Measurements from ENCODE around the gene SLC23A1.
A peak's percentile ranks its signal among the peaks of the same experiment; 100 is the strongest.

The SLC23A1 gene

DNA sequence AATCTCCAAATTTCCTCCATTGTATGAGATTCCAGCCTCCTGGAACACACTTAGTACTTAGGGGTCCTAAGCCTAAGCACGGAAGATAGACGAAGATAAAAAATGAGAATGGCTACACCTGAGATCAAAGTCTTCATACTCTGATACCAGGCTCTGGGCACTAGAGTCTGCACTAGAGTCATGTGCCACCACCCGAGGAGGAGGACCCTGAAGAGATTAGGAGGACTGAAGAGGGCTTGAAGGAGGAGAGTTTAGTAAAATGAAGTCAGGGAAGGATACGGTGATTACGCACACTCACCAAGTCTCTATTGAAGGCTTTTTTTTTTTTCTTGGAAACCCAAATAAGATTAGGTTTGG is 21.4 kb upstream of the SLC23A1 start:
- Histone ChIP-seq H3K4me2 (peak overlapping the region; percentile 67), H3K4me1 (ENCODE audit: low read depth, poor library complexity, severe bottlenecking) (peaks cover 20% of the 10 kb centered on the region), H3K79me2 (ENCODE audit: insufficient read depth, low read depth) (no peaks in the 10 kb centered on the region), H3K36me3 (ENCODE audit: insufficient read depth) (no peaks in the 10 kb centered on the region), H3K27ac (peak overlapping the region; percentile 75), H3K27me3 (ENCODE audit: insufficient read depth, low read depth) (no peaks in the 10 kb centered on the region), H2AFZ (ENCODE audit: low read depth) (peak overlapping the region; percentile 77), H3K4me3 (IDR thresholded peaks at IDR 0.05; ENCODE audit: insufficient read depth, low read depth, low read length) (no peak overlapping the region), H3K9ac (peak overlapping the region; percentile 56; the same call in 1 of the 2 replicates), H4K20me1 (ENCODE audit: insufficient read depth) (no peaks in the 10 kb centered on the region)
- TF ChIP-seq, protein P1, sequence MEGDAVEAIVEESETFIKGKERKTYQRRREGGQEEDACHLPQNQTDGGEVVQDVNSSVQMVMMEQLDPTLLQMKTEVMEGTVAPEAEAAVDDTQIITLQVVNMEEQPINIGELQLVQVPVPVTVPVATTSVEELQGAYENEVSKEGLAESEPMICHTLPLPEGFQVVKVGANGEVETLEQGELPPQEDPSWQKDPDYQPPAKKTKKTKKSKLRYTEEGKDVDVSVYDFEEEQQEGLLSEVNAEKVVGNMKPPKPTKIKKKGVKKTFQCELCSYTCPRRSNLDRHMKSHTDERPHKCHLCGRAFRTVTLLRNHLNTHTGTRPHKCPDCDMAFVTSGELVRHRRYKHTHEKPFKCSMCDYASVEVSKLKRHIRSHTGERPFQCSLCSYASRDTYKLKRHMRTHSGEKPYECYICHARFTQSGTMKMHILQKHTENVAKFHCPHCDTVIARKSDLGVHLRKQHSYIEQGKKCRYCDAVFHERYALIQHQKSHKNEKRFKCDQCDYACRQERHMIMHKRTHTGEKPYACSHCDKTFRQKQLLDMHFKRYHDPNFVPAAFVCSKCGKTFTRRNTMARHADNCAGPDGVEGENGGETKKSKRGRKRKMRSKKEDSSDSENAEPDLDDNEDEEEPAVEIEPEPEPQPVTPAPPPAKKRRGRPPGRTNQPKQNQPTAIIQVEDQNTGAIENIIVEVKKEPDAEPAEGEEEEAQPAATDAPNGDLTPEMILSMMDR (conservative IDR thresholded peaks at IDR 0.05; ENCODE audit: low read depth, low read length), result no peak

DNA sequence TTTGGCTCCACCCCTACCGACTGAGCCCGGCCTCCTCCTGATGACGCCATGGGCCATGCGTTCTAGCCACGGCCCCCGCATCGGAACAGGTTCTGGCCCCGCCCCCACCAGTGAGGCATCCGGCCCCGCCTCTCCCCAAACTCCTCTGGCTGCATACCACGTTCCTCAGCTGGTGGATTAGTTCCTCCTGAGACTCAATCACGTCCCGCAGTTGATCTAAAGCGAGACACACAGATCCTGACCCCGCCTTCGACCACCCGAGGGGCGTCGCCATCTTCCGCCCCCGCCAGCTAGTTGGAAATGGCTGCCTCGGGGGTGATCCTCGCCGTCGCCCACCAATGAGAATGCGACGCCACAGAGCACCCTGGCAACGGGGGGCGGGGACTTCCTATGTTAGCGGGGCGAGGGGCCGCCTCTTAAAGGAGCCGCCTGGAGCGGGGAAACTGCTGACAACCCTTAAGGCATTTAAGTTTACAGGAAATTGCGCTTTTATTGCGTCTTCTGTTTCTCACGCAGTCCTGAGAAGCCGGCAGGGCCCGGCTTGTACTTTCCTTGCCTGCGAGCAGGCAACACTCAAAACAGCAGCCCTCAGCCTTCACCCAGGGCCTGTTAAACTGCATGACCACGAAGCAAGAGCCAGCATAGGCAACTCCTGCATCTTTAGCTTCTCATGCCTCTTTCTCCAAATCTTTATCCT is 20.8 kb upstream of the SLC23A1 start, which contains the start of gene SPATA24:
Gene SPATA24 (minus strand): TSS at position 303 of the 697 bp plus-strand sequence. CDS start 29 bp downstream, at position 274.
- Histone ChIP-seq H3K36me3 (ENCODE audit: insufficient read depth) (no peaks in the 10 kb centered on the region), H3K4me3 (IDR thresholded peaks at IDR 0.05; ENCODE audit: insufficient read depth, low read depth, low read length) (no peak within 1 kb of the TSS), H3K79me2 (ENCODE audit: insufficient read depth, low read depth) (no peaks in the 10 kb centered on the region), H3K4me1 (ENCODE audit: low read depth, poor library complexity, severe bottlenecking) (peaks cover 24% of the 10 kb centered on the region), H3K4me2 (peak within 1 kb of the TSS; percentile 73), H2AFZ (ENCODE audit: low read depth) (peak within 1 kb of the TSS; percentile 77), H3K27ac (peak within 1 kb of the TSS; percentile 75), H3K9ac (peak within 1 kb of the TSS; percentile 56), H3K27me3 (ENCODE audit: insufficient read depth, low read depth) (no peaks in the 10 kb centered on the region), H4K20me1 (ENCODE audit: insufficient read depth) (no peaks in the 10 kb centered on the region)
- TF ChIP-seq, protein P1 (conservative IDR thresholded peaks at IDR 0.05; ENCODE audit: low read depth, low read length), result no peak

DNA sequence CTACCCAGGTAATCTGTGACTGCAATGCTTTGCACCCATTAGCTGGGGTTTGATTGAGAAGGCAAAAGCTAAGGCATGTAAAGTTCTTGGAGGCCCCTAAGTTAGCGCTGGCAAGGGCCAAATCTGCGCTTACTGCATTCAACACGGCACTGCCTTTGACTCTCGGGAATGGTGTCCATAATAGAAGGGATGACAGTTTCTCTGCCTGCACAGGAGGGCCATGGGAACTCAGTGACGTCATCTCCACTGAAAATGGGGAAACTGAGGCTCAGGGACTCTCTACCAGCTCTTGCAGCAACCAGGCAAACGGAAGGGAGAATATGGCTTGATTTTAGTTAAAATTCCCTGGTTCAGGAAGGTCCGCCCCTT is 20.3 kb upstream of the SLC23A1 start:
- no peaks in the 10 kb centered on the region for H3K27me3 ChIP-seq (ENCODE audit: insufficient read depth, low read depth)
- H3K4me2 ChIP-seq, result peak overlapping the region; percentile 73
- H3K36me3 ChIP-seq (ENCODE audit: insufficient read depth), result no peaks in the 10 kb centered on the region
- H2AFZ ChIP-seq (ENCODE audit: low read depth), result peak overlapping the region; percentile 77; the same call in 1 of the 2 replicates
- H4K20me1 ChIP-seq (ENCODE audit: insufficient read depth), result no peaks in the 10 kb centered on the region
- H3K4me1 ChIP-seq (ENCODE audit: low read depth, poor library complexity, severe bottlenecking), result peaks cover 24% of the 10 kb centered on the region
- H3K9ac ChIP-seq, result peak overlapping the region; percentile 56; the same call in 1 of the 2 replicates
- TF ChIP-seq, protein P1 (conservative IDR thresholded peaks at IDR 0.05; ENCODE audit: low read depth, low read length), result no peak
- H3K27ac ChIP-seq, result peak overlapping the region; percentile 75
- H3K79me2 ChIP-seq (ENCODE audit: insufficient read depth, low read depth), result no peaks in the 10 kb centered on the region
- H3K4me3 ChIP-seq (IDR thresholded peaks at IDR 0.05; ENCODE audit: insufficient read depth, low read depth, low read length), result no peak overlapping the region

DNA sequence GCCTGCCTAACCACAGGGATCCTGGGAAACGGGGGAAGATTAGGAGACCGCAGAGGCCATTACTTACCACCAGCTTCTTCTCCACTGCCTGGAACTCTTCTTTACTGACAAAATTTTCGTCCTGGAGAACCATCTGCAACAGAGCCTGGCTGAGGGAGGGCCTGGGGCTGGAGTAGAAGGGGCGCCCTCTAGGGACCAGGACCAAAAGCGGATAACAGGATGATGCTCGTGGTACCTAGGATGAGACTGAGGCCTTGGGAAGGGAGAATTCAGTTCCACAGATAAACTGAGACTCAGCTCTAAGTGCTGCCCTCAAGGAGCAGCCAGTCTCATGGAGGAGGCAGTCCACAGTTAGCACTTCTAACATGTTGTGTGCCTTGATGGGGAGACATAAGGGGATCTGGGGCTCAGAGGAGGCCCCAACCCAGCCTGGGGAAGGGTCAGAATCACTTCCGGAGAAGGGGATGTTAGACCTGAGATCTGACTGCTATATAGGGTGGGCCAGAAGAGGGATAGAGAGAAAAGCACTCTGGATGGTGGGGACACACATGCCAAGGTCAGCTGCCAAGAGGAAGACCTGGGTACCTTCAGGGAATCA is 19.6 kb upstream of the SLC23A1 start:
- H2AFZ ChIP-seq (ENCODE audit: low read depth), result no peak overlapping the region
- H3K4me3 ChIP-seq (IDR thresholded peaks at IDR 0.05; ENCODE audit: insufficient read depth, low read depth, low read length), result no peak overlapping the region
- no peaks in the 10 kb centered on the region for H3K27me3 ChIP-seq (ENCODE audit: insufficient read depth, low read depth)
- no peak overlapping the region for H3K9ac ChIP-seq
- H3K4me2 ChIP-seq, result peak overlapping the region; percentile 73
- H3K4me1 ChIP-seq (ENCODE audit: low read depth, poor library complexity, severe bottlenecking), result peaks cover 24% of the 10 kb centered on the region
- no peaks in the 10 kb centered on the region for H4K20me1 ChIP-seq (ENCODE audit: insufficient read depth)
- H3K27ac ChIP-seq, result peak overlapping the region; percentile 12; the same call in 1 of the 2 replicates
- TF ChIP-seq, protein P1 (conservative IDR thresholded peaks at IDR 0.05; ENCODE audit: low read depth, low read length), result peak; percentile 64
- no peaks in the 10 kb centered on the region for H3K79me2 ChIP-seq (ENCODE audit: insufficient read depth, low read depth)
- no peaks in the 10 kb centered on the region for H3K36me3 ChIP-seq (ENCODE audit: insufficient read depth)

Data from KMS-11 (cell line).